NCI-H2196 treated with DMSO at 0.1 percent for 48 hours (cell line): ENCODE measurements around the gene GDAP2.

Experiments
- DNase-seq: peaks from one replicate; lab custom pipeline; 2025; ENCODE audit not compliant: unreplicated experiment; lab: John Stamatoyannopoulos, UW

Gene GDAP2

GRCh38 chr1:117843791-117844190 is 85.6 kb downstream of the GDAP2 start:
- DNase-seq, result no peak

GRCh38 chr1:117842408-117843170 is 86.8 kb downstream of the GDAP2 start:
- no peak for DNase-seq

- DNase-seq, result no peak
Measured at GRCh38 chr1:117841117-117841650, 88.2 kb downstream of the GDAP2 start.

- DNase-seq, result no peak
Measured at GRCh38 chr1:117838911-117839310, 90.5 kb downstream of the GDAP2 start.

- DNase-seq, result no peak
Measured at GRCh38 chr1:117836069-117836468, 93.4 kb downstream of the GDAP2 start.

GRCh38 chr1:117834416-117834815 is 95.0 kb downstream of the GDAP2 start:
- DNase-seq, result no peak

GRCh38 chr1:117832453-117832852 is 97.0 kb downstream of the GDAP2 start:
- DNase-seq, result no peak

GRCh38 chr1:117830222-117830621 is 99.2 kb downstream of the GDAP2 start:
- DNase-seq, result no peak

- no peak for DNase-seq
Measured at GRCh38 chr1:117828201-117828600, 101.2 kb downstream of the GDAP2 start.

- DNase-seq, result no peak
Measured at GRCh38 chr1:117826540-117827078, 102.8 kb downstream of the GDAP2 start.

- no peak for DNase-seq
Measured at GRCh38 chr1:117826119-117826518, 103.3 kb downstream of the GDAP2 start.

- DNase-seq, result no peak
Measured at GRCh38 chr1:117825414-117825813, 104.0 kb downstream of the GDAP2 start.

GRCh38 chr1:117824616-117825015 is 104.8 kb downstream of the GDAP2 start:
- no peak for DNase-seq

- no peak for DNase-seq
Measured at GRCh38 chr1:117821774-117822482, 107.5 kb downstream of the GDAP2 start.

- DNase-seq, result no peak
Measured at GRCh38 chr1:117821382-117821755, 108.1 kb downstream of the GDAP2 start.

GRCh38 chr1:117820694-117821381 is 108.6 kb downstream of the GDAP2 start:
- no peak for DNase-seq

GRCh38 chr1:117820096-117820495 is 109.3 kb downstream of the GDAP2 start:
- no peak for DNase-seq

- no peak for DNase-seq
Measured at GRCh38 chr1:117819301-117819700, 110.1 kb downstream of the GDAP2 start.

GRCh38 chr1:117818456-117818855 is 111.0 kb downstream of the GDAP2 start:
- no peak for DNase-seq

- no peak for DNase-seq
Measured at GRCh38 chr1:117817629-117818028, 111.8 kb downstream of the GDAP2 start.

- no peak for DNase-seq
Measured at GRCh38 chr1:117815926-117816325, 113.5 kb downstream of the GDAP2 start.
